IMR-90 (cell line): ENCODE data around the gene C20orf173. TPM values are rescaled to one million over a fixed set of nuclear protein-coding genes. Genes with fewer than 3 reads are reported as not detected.

ENCODE experiments used
- ATAC-seq: fragments of 200-7000 bp; cut with Tn5 transposase; 2 replicates; pipeline ENCODE4 v1.9.1; 2020; ENCODE audit warnings: low read depth, mild to moderate bottlenecking, moderate library complexity
- BruUV-seq: library from RNA; stranded (reverse); fragments of 400-500 nt; replicated peaks from 2 replicates; lab custom pipeline; 2021; lab: Mats Ljungman, UMichigan
- CTCF ChIA-PET: fragments of 300-600 bp; formaldehyde crosslinking; extraction: SDS; loops from one replicate; lab custom pipeline; 2021; ENCODE audit warnings: antibody characterized with exemption; lab: Yijun Ruan, JAX
- POLR2A ChIA-PET: fragments of 300-600 bp; sonication (Branson Sonifier 250); formaldehyde crosslinking; loops from one replicate; lab custom pipeline; 2022; ENCODE audit warnings: antibody characterized with exemption; ENCODE audit not compliant: unreplicated experiment; lab: Charles Lee
- DNase-seq: peaks from one replicate; pipeline ENCODE4 v3.0.0; 2013
- H2AFZ ChIP-seq: replicated peaks from 2 replicates; pipeline ENCODE3; 2013; ENCODE audit warnings: low read length, mild to moderate bottlenecking; ENCODE audit not compliant: poor library complexity
- H2AK5ac ChIP-seq: 2 replicates; pipeline ENCODE4 v1.6.1; 2013; ENCODE audit warnings: low read depth, low read length, inconsistent platforms
- H2AK9ac ChIP-seq: replicated peaks from 2 replicates; pipeline ENCODE3; 2013; ENCODE audit warnings: mild to moderate bottlenecking, low read depth, low read length, moderate library complexity; ENCODE audit not compliant: poor library complexity
- H2BK120ac ChIP-seq: 2 replicates; pipeline ENCODE4 v1.6.1; 2013; ENCODE audit warnings: low read depth, low read length, inconsistent platforms
- H2BK15ac ChIP-seq: 3 replicates; pipeline ENCODE4 v1.6.1; 2013; ENCODE audit warnings: low read depth, low read length, inconsistent platforms
- H2BK20ac ChIP-seq: 2 replicates; pipeline ENCODE4 v1.6.1; 2013; ENCODE audit warnings: low read depth, mild to moderate bottlenecking, inconsistent platforms, low read length, moderate library complexity
- H2BK5ac ChIP-seq: 2 replicates; pipeline ENCODE4 v1.6.1; 2013; ENCODE audit warnings: mild to moderate bottlenecking, low read depth, low read length, inconsistent platforms; ENCODE audit not compliant: poor library complexity, severe bottlenecking
- H3K14ac ChIP-seq: replicated peaks from 2 replicates; pipeline ENCODE4 v1.6.1; 2013; ENCODE audit warnings: low read depth, low read length, inconsistent platforms
- H3K18ac ChIP-seq: 2 replicates; pipeline ENCODE4 v1.6.1; 2013; ENCODE audit warnings: low read depth, low read length, control low read depth
- H3K23ac ChIP-seq: 2 replicates; pipeline ENCODE4 v1.6.1; 2013; ENCODE audit warnings: low read depth, low read length, inconsistent platforms
- H3K27ac ChIP-seq: 2 replicates; pipeline ENCODE4 v1.5.1; 2013; ENCODE audit warnings: mild to moderate bottlenecking, control low read depth, low read length; ENCODE audit not compliant: insufficient read depth
- H3K27me3 ChIP-seq: 2 replicates; pipeline ENCODE4 v1.6.1; 2013; ENCODE audit warnings: low read length; ENCODE audit not compliant: control insufficient read depth, insufficient read depth
- H3K36me3 ChIP-seq: 2 replicates; pipeline ENCODE4 v1.6.1; 2013; ENCODE audit warnings: low read length, mixed read lengths; ENCODE audit not compliant: control insufficient read depth, insufficient read depth
- H3K4ac ChIP-seq: 2 replicates; pipeline ENCODE4 v1.6.1; 2013; ENCODE audit warnings: low read depth, low read length, inconsistent platforms
- H3K4me1 ChIP-seq: 2 replicates; pipeline ENCODE4 v1.6.1; 2013; ENCODE audit warnings: low read length, mixed read lengths; ENCODE audit not compliant: control insufficient read depth, insufficient read depth
- H3K4me2 ChIP-seq: 2 replicates; pipeline ENCODE4 v1.6.1; 2013; ENCODE audit warnings: low read depth, mild to moderate bottlenecking, control low read depth, low read length, moderate library complexity
- H3K4me3 ChIP-seq: 2 replicates; pipeline ENCODE4 v1.5.1; 2013; ENCODE audit warnings: low read depth, mild to moderate bottlenecking, control low read depth, low read length, moderate library complexity; ENCODE audit not compliant: insufficient read depth
- H3K56ac ChIP-seq: 2 replicates; pipeline ENCODE4 v1.6.1; 2013; ENCODE audit warnings: low read length, inconsistent platforms; ENCODE audit not compliant: insufficient read depth; ENCODE audit errors: extremely low read depth
- H3K79me1 ChIP-seq, 2 experiments: 2 replicates each; pipeline ENCODE4 v1.6.1; 2013; ENCODE audit warnings: low read length in 2 of 2, inconsistent platforms in 1 of 2, low read depth in 1 of 2
- H3K9ac ChIP-seq: 2 replicates; pipeline ENCODE4 v1.6.1; 2013; ENCODE audit warnings: low read depth, low read length, control low read depth
- H3K9me1 ChIP-seq: 2 replicates; pipeline ENCODE4 v1.6.1; 2013; ENCODE audit warnings: low read length, inconsistent platforms; ENCODE audit not compliant: insufficient read depth
- H3K9me3 ChIP-seq: 2 replicates; pipeline ENCODE4 v1.6.1; 2013; ENCODE audit warnings: low read length; ENCODE audit not compliant: control insufficient read depth, insufficient read depth
- H4K20me1 ChIP-seq: 2 replicates; pipeline ENCODE4 v1.6.1; 2013; ENCODE audit warnings: low read length, inconsistent platforms; ENCODE audit not compliant: insufficient read depth
- H4K5ac ChIP-seq: 2 replicates; pipeline ENCODE4 v1.6.1; 2013; ENCODE audit warnings: mild to moderate bottlenecking, low read depth, low read length, control low read depth
- H4K8ac ChIP-seq, 2 experiments: 2 replicates each; pipeline ENCODE4 v1.6.1; 2013; ENCODE audit warnings: low read depth in 2 of 2, low read length in 2 of 2, control low read depth in 1 of 2, inconsistent platforms in 1 of 2
- H4K91ac ChIP-seq: 2 replicates; pipeline ENCODE4 v1.6.1; 2013; ENCODE audit warnings: low read depth, low read length, inconsistent platforms; ENCODE audit not compliant: insufficient read depth
- BHLHE40 ChIP-seq: fragments of 150-350 bp; IDR thresholded peaks from 2 replicates; pipeline ENCODE4 v1.6.1; 2016; ENCODE audit warnings: mild to moderate bottlenecking, low read depth, low read length
- CEBPB ChIP-seq: IDR thresholded peaks from 2 replicates; pipeline ENCODE4 v1.6.1; 2012; ENCODE audit warnings: low read depth, low read length, improper control_type of control experiment
- CHD1 ChIP-seq: IDR thresholded peaks from 2 replicates; pipeline ENCODE4 v1.6.1; 2012; ENCODE audit warnings: low read depth, low read length, improper control_type of control experiment
- CTCF ChIP-seq: conservative IDR thresholded peaks from 2 replicates; pipeline ENCODE4 v1.5.1; 2012; ENCODE audit warnings: mild to moderate bottlenecking, low read depth, low read length, improper control_type of control experiment
- ELK1 ChIP-seq: fragments of 150-350 bp; IDR thresholded peaks from 2 replicates; pipeline ENCODE4 v1.6.1; 2016; ENCODE audit warnings: low read depth, mild to moderate bottlenecking, low read length, moderate library complexity, borderline replicate concordance
- FOS ChIP-seq: fragments of 150-350 bp; IDR thresholded peaks from 2 replicates; pipeline ENCODE4 v1.6.1; 2016; ENCODE audit warnings: low read depth, low read length
- MAFK ChIP-seq: IDR thresholded peaks from 2 replicates; pipeline ENCODE4 v1.6.1; 2012; ENCODE audit warnings: low read depth, low read length, improper control_type of control experiment
- MAZ ChIP-seq: IDR thresholded peaks from 2 replicates; pipeline ENCODE4 v1.6.1; 2012; ENCODE audit warnings: low read depth, mild to moderate bottlenecking, low read length, improper control_type of control experiment, moderate library complexity, borderline replicate concordance
- MXI1 ChIP-seq: IDR thresholded peaks from 2 replicates; pipeline ENCODE4 v1.6.1; 2012; ENCODE audit warnings: low read depth, mild to moderate bottlenecking, low read length, moderate library complexity, borderline replicate concordance
- NFE2L2 ChIP-seq: fragments of 150-350 bp; IDR thresholded peaks from 2 replicates; pipeline ENCODE4 v1.6.1; 2016; ENCODE audit warnings: low read depth, mild to moderate bottlenecking, low read length
- POLR2A ChIP-seq: IDR thresholded peaks from 2 replicates; pipeline ENCODE4 v1.6.1; 2012; ENCODE audit warnings: mild to moderate bottlenecking, low read depth, low read length
- RAD21 ChIP-seq: IDR thresholded peaks from 2 replicates; pipeline ENCODE4 v1.6.1; 2012; ENCODE audit warnings: low read length, improper control_type of control experiment
- RCOR1 ChIP-seq: IDR thresholded peaks from 2 replicates; pipeline ENCODE4 v1.6.1; 2012; ENCODE audit warnings: mild to moderate bottlenecking, low read length, improper control_type of control experiment; ENCODE audit not compliant: insufficient replicate concordance
- RFX5 ChIP-seq: IDR thresholded peaks from 2 replicates; pipeline ENCODE4 v1.8.0; 2012; ENCODE audit warnings: low read depth, mild to moderate bottlenecking, low read length, moderate library complexity
- SMC3 ChIP-seq: fragments of 150-350 bp; IDR thresholded peaks from 2 replicates; pipeline ENCODE4 v1.6.1; 2016; ENCODE audit warnings: low read depth, mild to moderate bottlenecking, antibody characterized with exemption, low read length, moderate library complexity
- whole genome bisulfite sequencing, 2 experiments: methylation state at CpG; one replicate each; pipeline versions ENCODE4 v1.1.5 to v1.1.7; 2013; ENCODE audit warnings: missing lambda C conversion rate in 2 of 2; ENCODE audit not compliant: insufficient read length in 1 of 2; ENCODE audit errors: extremely low coverage in 2 of 2; 5-methylcytosine and 5-hydroxymethylcytosine counted together
- dilution Hi-C: fragments of 300-500 bp; cut with HindIII; formaldehyde crosslinking; loops from one replicate; pipeline ENCODE4 v1.14.3; 2018; ENCODE audit warnings: low sequenced_read_pairs; ENCODE audit not compliant: unreplicated experiment
- in situ Hi-C: fragments of 300-500 bp; cut with MboI; formaldehyde crosslinking; loops from 3 replicates; pipeline ENCODE4 v1.14.3; 2019; ENCODE audit warnings: low sequenced_read_pairs, inconsistent platforms, mixed read lengths
- intact Hi-C: fragments of 100-400 bp; cut with micrococcal nuclease; formaldehyde crosslinking; loops from 2 replicates; pipeline ENCODE4 v1.10.0; 2022
- polyA plus RNA-seq, 3 experiments: library from polyadenylated mRNA; depleted of rRNA; stranded (reverse); fragments of >200 nt; gene quantifications; 2 replicates each; pipeline ENCODE4 v1.2.3, GENCODE V29; 2012; ENCODE audit warnings: low replicate concordance in 1 of 3
- total RNA-seq: library from RNA; depleted of rRNA; stranded (reverse); fragments of >200 nt; gene quantifications from 2 replicates; pipeline ENCODE4 v1.2.3, GENCODE V29; 2012
- TF ChIP-seq, protein P1 (sequence below): fragments of 150-350 bp; IDR thresholded peaks from 2 replicates; pipeline ENCODE4 v1.6.1; 2017; ENCODE audit warnings: mild to moderate bottlenecking, antibody characterized with exemption, low read length, low read depth

The C20orf173 gene
- total and polyA plus RNA-seq, 2 of the 4 experiments (the other 2 are of a cell fraction): not detected

GRCh38 chr20:35551503-35551902 is 22.1 kb upstream of the C20orf173 start:
- no peak overlapping the region for H2AK9ac ChIP-seq
- DNase-seq (peak; percentile 13), ATAC-seq (peak; percentile 42)
- H2BK5ac ChIP-seq: no peak overlapping the region
- dilution Hi-C loops: no loop called here
- H2BK15ac ChIP-seq: no peak overlapping the region
- H3K9me1 ChIP-seq: peaks cover 15% of the 10 kb centered on the region
- 45% methylated on average over 3 of the region's 4 CpGs; no CpG with 5 or more reads in 1 of the 2 experiments for WGBS, 2 experiments
- H4K91ac ChIP-seq: no peak overlapping the region
- no peak overlapping the region for H2BK20ac ChIP-seq
- H2AK5ac ChIP-seq: no peak overlapping the region
- no peak overlapping the region for H3K14ac ChIP-seq
- BruUV-seq: no TSS peak
- in situ Hi-C loops: no loop called here
- no peak overlapping the region for H3K4me2 ChIP-seq
- no peak overlapping the region for H3K23ac ChIP-seq
- TF ChIP-seq RCOR1: no peak
- TF ChIP-seq CEBPB: no peak
- no peak for TF ChIP-seq MXI1
- TF ChIP-seq MAFK: no peak
- no peak for TF ChIP-seq CTCF
- no peak for TF ChIP-seq MAZ
- no peak for TF ChIP-seq RAD21
- TF ChIP-seq, protein P1, sequence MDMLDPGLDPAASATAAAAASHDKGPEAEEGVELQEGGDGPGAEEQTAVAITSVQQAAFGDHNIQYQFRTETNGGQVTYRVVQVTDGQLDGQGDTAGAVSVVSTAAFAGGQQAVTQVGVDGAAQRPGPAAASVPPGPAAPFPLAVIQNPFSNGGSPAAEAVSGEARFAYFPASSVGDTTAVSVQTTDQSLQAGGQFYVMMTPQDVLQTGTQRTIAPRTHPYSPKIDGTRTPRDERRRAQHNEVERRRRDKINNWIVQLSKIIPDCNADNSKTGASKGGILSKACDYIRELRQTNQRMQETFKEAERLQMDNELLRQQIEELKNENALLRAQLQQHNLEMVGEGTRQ: no peak
- no peak for TF ChIP-seq NFE2L2
- no peak for TF ChIP-seq ELK1
- no peak for TF ChIP-seq RFX5
- TF ChIP-seq SMC3: no peak
- TF ChIP-seq POLR2A: no peak
- no peak for TF ChIP-seq BHLHE40
- TF ChIP-seq CHD1: no peak
- no peak for TF ChIP-seq FOS
- no peak overlapping the region for H2BK120ac ChIP-seq
- no peak overlapping the region for H2AFZ ChIP-seq
- H4K5ac ChIP-seq: no peak overlapping the region
- ChIA-PET POLR2A (no interaction called here), CTCF (interaction anchor here (0.7 kb wide), 1 partner anchor 12 kb away, joined by 4 read pairs; no protein-coding TSS in a partner anchor)
- H4K8ac ChIP-seq: no peak overlapping the region
- no peak overlapping the region for H3K4me3 ChIP-seq
- intact Hi-C loops: no loop called here
- no peak overlapping the region for H3K56ac ChIP-seq
- peaks cover 78% of the 10 kb centered on the region for H3K36me3 ChIP-seq
- H3K27ac ChIP-seq: no peak overlapping the region
- H3K79me1 ChIP-seq: peaks cover 0 to 28% of the 10 kb centered on the region in 2 experiments; a peak in 2 of 4 replicates
- no peaks in the 10 kb centered on the region; the same call in 1 of the 2 replicates for H3K4me1 ChIP-seq
- no peaks in the 10 kb centered on the region for H3K9me3 ChIP-seq
- no peak overlapping the region for H3K4ac ChIP-seq
- H3K18ac ChIP-seq: no peak overlapping the region
- H3K9ac ChIP-seq: no peak overlapping the region
- H3K27me3 ChIP-seq: no peaks in the 10 kb centered on the region
- peaks cover 9% of the 10 kb centered on the region; the same call in 1 of the 2 replicates for H4K20me1 ChIP-seq
